Nephron progenitor cell (in vitro differentiated cells): ENCODE results near the gene MRE11.
A peak's percentile ranks its signal among the peaks of the same experiment; 100 is the strongest.

Experiments used
- DNase-seq: peaks from one replicate; pipeline ENCODE4 v3.0.0; 2021
- H3K27ac Mint-ChIP-seq: 2 replicates; pipeline ENCODE4 v1.8.0; 2021; ENCODE audit warnings: mild to moderate bottlenecking, moderate library complexity, mixed read lengths
- H3K27me3 Mint-ChIP-seq: 2 replicates; pipeline ENCODE4 v1.8.0; 2021; ENCODE audit warnings: mild to moderate bottlenecking, low read depth, mixed read lengths; ENCODE audit not compliant: poor library complexity
- H3K36me3 Mint-ChIP-seq: 2 replicates; pipeline ENCODE4 v1.8.0; 2021; ENCODE audit warnings: low read depth, mixed read lengths
- H3K4me1 Mint-ChIP-seq: 2 replicates; pipeline ENCODE4 v1.8.0; 2021; ENCODE audit warnings: mixed read lengths
- H3K4me3 Mint-ChIP-seq: 2 replicates; pipeline ENCODE4 v1.8.0; 2021; ENCODE audit warnings: mild to moderate bottlenecking, moderate library complexity, mixed read lengths
- H3K9me3 Mint-ChIP-seq: 2 replicates; pipeline ENCODE4 v1.8.0; 2021; ENCODE audit warnings: mild to moderate bottlenecking, moderate library complexity, mixed read lengths
- TF ChIP-seq, protein P1 (sequence below): fragments of 200-600 bp; sonication (generic); IDR thresholded peaks from 2 replicates; pipeline ENCODE4 v1.5.0; 2021; ENCODE audit warnings: antibody characterized with exemption

The MRE11 gene

DNA sequence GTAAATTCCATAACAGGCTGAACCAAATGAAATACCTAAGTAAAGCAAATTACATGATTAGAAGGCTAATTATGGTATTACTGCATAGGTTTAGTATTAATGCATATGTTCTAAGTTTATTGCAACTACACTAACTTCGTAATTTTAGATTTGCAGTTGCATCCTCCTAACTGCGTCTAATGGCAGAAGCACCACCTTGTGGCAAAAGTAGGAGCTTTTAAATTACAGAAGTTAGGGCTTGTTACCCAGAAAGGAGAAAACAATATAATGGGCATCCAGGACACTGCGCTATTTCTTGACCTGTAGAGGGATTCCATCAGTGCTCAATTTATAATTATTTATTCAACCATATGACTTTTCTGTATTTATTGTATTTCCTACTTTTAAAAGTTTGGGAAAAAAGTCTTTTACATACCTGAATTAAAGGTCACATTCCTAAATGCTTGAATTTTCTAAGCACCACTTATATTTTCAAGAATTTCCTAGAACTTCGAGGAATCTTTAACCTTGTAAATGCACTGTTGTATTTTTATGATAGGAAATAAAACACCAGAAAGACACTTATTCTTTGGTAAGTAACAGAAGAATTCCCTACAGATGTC, 76.2 kb downstream of the MRE11 start:
- H3K4me3 Mint-ChIP-seq = no peak overlapping the region
- H3K27me3 Mint-ChIP-seq = no peaks in the 10 kb centered on the region
- H3K4me1 Mint-ChIP-seq = no peaks in the 10 kb centered on the region
- no peaks in the 10 kb centered on the region for H3K9me3 Mint-ChIP-seq
- TF ChIP-seq, protein P1, sequence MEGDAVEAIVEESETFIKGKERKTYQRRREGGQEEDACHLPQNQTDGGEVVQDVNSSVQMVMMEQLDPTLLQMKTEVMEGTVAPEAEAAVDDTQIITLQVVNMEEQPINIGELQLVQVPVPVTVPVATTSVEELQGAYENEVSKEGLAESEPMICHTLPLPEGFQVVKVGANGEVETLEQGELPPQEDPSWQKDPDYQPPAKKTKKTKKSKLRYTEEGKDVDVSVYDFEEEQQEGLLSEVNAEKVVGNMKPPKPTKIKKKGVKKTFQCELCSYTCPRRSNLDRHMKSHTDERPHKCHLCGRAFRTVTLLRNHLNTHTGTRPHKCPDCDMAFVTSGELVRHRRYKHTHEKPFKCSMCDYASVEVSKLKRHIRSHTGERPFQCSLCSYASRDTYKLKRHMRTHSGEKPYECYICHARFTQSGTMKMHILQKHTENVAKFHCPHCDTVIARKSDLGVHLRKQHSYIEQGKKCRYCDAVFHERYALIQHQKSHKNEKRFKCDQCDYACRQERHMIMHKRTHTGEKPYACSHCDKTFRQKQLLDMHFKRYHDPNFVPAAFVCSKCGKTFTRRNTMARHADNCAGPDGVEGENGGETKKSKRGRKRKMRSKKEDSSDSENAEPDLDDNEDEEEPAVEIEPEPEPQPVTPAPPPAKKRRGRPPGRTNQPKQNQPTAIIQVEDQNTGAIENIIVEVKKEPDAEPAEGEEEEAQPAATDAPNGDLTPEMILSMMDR = peak; percentile 42
- H3K36me3 Mint-ChIP-seq = peaks cover 30% of the 10 kb centered on the region
- DNase-seq = no peak
- no peak overlapping the region for H3K27ac Mint-ChIP-seq

DNA sequence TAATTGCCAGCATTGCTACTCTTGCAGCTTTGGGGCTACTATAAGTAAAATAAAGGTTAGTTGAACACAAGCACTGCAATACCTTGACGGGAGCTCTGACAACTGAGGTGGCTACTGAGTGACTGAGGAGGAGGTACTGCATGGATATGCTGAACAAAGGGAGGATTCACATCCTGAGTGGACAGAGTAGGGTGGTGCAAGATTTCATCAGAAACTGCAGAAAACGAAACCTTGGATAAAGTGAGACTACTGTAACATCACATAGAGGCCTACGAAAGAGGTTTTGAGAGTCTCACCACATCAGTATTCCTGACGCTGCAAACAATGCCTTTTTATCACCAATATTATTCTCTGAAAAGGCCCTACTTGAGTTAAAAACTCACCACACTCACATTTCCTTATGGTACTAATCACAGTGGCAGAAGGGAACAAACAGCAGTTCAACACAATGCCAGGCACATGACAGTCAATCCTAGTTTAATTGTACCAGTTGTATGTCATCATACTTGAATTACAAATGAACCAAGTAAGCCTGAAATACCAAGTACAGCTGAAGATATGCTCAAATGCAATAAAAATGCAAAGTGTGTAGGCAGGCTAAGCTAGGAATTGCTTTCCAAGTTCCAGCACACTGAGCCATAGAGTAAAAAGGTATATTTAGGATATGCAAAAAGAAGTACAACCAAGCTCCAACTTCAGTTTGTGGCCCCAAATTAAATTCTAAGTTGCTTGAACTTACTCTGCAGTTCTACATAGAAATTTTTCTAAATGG, 88.4 kb downstream of the MRE11 start:
- peaks cover 14% of the 10 kb centered on the region for H3K36me3 Mint-ChIP-seq
- TF ChIP-seq, protein P1 = no peak
- no peak for DNase-seq
- H3K9me3 Mint-ChIP-seq = peaks cover 27% of the 10 kb centered on the region
- H3K27me3 Mint-ChIP-seq = peaks cover 30% of the 10 kb centered on the region
- no peak overlapping the region for H3K4me3 Mint-ChIP-seq
- H3K4me1 Mint-ChIP-seq = peaks cover 8% of the 10 kb centered on the region
- H3K27ac Mint-ChIP-seq = no peak overlapping the region

DNA sequence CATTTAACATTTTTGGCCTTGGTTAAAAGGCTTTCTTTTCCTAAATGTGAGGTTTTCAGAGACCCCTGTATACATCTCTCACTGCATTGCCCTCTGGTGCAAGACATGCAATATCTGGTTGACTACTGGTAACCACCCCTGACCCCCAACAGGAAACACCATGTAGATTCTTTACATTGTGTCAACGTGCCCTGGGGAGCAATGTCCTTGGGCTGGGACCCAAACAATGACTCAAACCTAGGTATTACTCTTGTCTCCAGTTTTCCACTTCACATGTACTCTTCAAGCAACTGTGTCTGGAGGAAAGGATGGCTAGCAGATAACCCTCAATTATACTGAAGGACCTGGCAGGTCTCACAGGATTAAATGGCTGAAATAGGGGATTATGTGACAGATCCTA, 91.3 kb downstream of the MRE11 start:
- Mint-ChIP-seq H3K9me3 (peaks cover 10% of the 10 kb centered on the region), H3K36me3 (peaks cover 3% of the 10 kb centered on the region), H3K27ac (no peak overlapping the region), H3K4me1 (peaks cover 13% of the 10 kb centered on the region), H3K27me3 (peaks cover 44% of the 10 kb centered on the region), H3K4me3 (peak overlapping the region; percentile 77)
- TF ChIP-seq, protein P1 = no peak
- no peak for DNase-seq

DNA sequence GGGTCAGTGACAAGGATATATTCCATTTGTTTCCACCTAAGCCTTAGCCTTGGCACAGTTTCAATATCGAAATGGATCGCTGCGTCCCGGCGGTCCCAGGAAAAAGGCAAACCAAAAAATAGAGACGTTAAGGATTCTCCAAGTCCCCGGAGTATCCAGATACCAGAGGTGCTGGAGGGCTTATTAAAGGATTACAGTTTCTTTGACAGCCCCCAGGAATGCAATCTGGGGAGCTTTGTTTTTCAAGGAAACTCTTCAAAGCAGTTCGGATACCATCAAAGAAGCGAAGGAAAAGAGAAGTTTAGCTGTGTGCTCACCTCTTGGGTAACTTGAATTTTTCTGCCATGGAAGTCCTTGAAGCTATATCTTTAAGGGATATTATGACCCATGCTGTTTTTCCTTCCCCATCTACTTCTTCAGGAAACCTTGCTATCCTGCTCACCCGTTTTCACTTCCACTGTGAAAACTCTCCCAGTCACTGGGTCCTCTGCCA, 91.8 kb downstream of the MRE11 start:
- peaks cover 5% of the 10 kb centered on the region for H3K9me3 Mint-ChIP-seq
- H3K27ac Mint-ChIP-seq = no peak overlapping the region
- DNase-seq = no peak
- no peaks in the 10 kb centered on the region for H3K36me3 Mint-ChIP-seq
- H3K27me3 Mint-ChIP-seq = peaks cover 46% of the 10 kb centered on the region
- peaks cover 13% of the 10 kb centered on the region for H3K4me1 Mint-ChIP-seq
- TF ChIP-seq, protein P1 = no peak
- peak overlapping the region; percentile 77 for H3K4me3 Mint-ChIP-seq

DNA sequence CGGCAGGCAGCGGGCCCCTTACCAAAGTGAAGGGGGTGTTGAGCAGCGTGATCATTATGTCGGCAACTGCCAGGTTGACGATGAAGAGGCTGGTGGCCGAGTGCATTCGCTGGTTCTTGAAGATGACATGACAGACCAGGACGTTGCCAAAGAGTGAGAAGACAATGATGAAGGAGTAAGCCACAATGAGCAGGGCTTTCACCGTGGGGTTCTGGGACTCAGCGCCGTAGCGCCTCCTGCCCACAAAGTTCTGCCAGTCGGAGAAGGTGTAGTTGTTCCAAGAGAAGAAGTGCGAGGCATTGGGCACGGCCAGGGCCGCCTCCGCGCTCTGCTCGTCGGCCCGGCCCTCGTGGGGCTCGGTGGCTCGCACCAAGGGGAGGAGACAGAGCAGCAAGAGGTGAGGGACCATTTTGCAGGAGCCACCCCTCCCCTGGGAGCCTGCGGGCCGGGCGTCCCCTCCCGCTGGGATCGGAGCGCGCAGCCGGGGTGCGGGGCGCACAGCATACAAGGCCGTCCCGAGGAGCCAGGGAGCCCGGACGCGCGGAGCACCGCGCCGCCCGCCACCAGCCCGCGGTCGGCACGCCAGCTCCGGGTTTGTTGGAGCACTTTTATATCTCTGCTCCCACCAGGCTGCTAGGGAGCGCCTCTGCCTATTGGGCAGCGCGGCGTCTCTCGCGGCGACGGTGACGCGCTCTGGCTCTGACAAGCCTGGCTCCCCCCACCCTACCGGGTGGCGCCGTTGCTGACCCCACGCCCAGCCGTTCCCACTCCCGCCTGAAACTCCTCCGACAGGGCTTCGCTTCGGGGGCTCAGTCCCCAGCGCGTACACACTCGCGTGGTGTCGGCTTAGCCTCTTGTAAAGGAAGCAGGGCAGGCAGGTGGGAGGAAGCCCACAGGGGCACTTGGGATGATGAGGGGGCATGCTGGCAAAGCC, 92.5 kb downstream of the MRE11 start, which contains the start of gene GPR83:
Gene GPR83, minus strand, starts transcription at position 581 of the 934 bp plus-strand sequence. Its CDS starts 172 bp downstream, at position 409.
- H3K4me1 Mint-ChIP-seq = peaks cover 13% of the 10 kb centered on the region
- H3K27ac Mint-ChIP-seq = peak within 1 kb of the TSS; percentile 19
- H3K9me3 Mint-ChIP-seq = peaks cover 3% of the 10 kb centered on the region
- peaks cover 46% of the 10 kb centered on the region for H3K27me3 Mint-ChIP-seq
- peak within 1 kb of the TSS; percentile 89 for H3K4me3 Mint-ChIP-seq
- H3K36me3 Mint-ChIP-seq = no peaks in the 10 kb centered on the region
- TF ChIP-seq, protein P1 = no peak
- DNase-seq = peak; percentile 70
